Measurements from ENCODE around the gene PALLD. TPM values are rescaled to one million over a fixed set of nuclear protein-coding genes. Genes with fewer than 3 reads are reported as not detected.

The PALLD gene
- total RNA-seq, 3 donors from 2014 or later = 112 to 663 (median 150) TPM

GRCh38 chr4:168615294-168616065 lies 118.6 kb downstream of the PALLD start:
- no peak for ATAC-seq

GRCh38 chr4:168618577-168619265 lies 121.9 kb downstream of the PALLD start:
- no peak for DNase-seq

More at GRCh38 chr4:168615294-168616065, 118.6 kb downstream of the PALLD start:
- H3K4me1 ChIP-seq (ENCODE audit: low read depth) = no peaks in the 10 kb centered on the region
- intact Hi-C loops (cut with DNase I, micrococcal nuclease) = no loop called here
- no peaks in the 10 kb centered on the region for H3K9me3 ChIP-seq
- DNase-seq = no peak
- no peaks in the 10 kb centered on the region for H3K36me3 ChIP-seq (ENCODE audit: low read depth)
- TF ChIP-seq CTCF (IDR thresholded peaks at IDR 0.05) = no peak
- H3K4me3 ChIP-seq = no peak overlapping the region

DNA sequence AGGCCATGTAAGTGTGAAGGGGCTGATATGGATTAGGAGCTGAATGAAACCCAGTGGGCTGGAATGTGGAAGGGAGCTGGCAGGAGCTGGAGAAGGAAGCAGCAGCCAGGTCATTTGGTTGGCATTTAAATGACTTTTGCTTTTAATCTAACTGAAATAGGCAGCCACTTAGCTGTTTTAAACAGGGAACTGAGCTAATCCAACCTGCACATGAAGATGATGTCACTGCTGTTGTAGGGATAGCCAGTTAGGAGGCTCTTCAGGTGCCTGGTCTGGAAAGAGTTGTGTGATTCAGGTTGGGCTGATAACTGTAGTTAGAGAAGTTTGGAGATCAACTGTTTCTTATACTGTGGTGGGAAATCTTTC lies 122.4 kb downstream of the PALLD start:
- no peaks in the 10 kb centered on the region for H3K4me1 ChIP-seq (ENCODE audit: low read depth)
- TF ChIP-seq CTCF (IDR thresholded peaks at IDR 0.05) = no peak
- H3K4me3 ChIP-seq = no peak overlapping the region
- ATAC-seq = no peak
- no peak for DNase-seq
- H3K36me3 ChIP-seq (ENCODE audit: low read depth) = no peaks in the 10 kb centered on the region
- intact Hi-C loops (cut with DNase I, micrococcal nuclease) = no loop called here
- H3K9me3 ChIP-seq = no peaks in the 10 kb centered on the region

More at GRCh38 chr4:168618577-168619265, 121.9 kb downstream of the PALLD start:
- H3K4me3 ChIP-seq = no peak overlapping the region
- H3K36me3 ChIP-seq (ENCODE audit: low read depth) = no peaks in the 10 kb centered on the region
- intact Hi-C loops (cut with DNase I, micrococcal nuclease) = no loop called here
- TF ChIP-seq CTCF (IDR thresholded peaks at IDR 0.05) = no peak
- ATAC-seq = no peak
- H3K4me1 ChIP-seq (ENCODE audit: low read depth) = no peaks in the 10 kb centered on the region
- H3K9me3 ChIP-seq = no peaks in the 10 kb centered on the region

- Histone ChIP-seq H3K4me3 (no peak overlapping the region), H3K4me1 (ENCODE audit: low read depth) (no peaks in the 10 kb centered on the region), H3K9me3 (no peaks in the 10 kb centered on the region), H3K36me3 (ENCODE audit: low read depth) (no peaks in the 10 kb centered on the region)
- no peak for DNase-seq
- TF ChIP-seq CTCF (IDR thresholded peaks at IDR 0.05) = no peak
- intact Hi-C loops (cut with DNase I, micrococcal nuclease) = no loop called here
- ATAC-seq = no peak
Measured at GRCh38 chr4:168621806-168622589, 125.1 kb downstream of the PALLD start.

DNA sequence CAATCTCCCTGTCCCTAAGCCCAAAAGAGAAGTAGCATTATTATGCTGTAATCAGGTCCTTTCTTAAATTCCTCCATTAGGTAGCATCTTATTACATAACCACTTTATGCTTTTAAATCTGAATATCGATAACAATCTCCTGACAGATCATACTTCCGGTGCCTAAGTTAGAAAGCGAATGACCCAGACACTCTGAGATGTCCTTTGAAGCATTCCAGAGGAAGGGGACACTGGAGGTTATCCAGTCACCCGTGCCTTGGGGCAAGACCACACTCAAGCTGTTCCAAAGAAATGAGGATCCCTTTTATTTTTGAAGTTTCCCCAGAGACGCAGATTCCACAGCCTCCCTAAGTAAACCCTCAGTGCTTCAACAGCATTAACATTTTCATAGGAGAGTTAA lies 125.7 kb downstream of the PALLD start:
- Histone ChIP-seq H3K4me3 (no peak overlapping the region), H3K9me3 (no peaks in the 10 kb centered on the region), H3K36me3 (ENCODE audit: low read depth) (no peaks in the 10 kb centered on the region), H3K4me1 (ENCODE audit: low read depth) (no peaks in the 10 kb centered on the region)
- ATAC-seq = no peak
- DNase-seq = no peak
- TF ChIP-seq CTCF (IDR thresholded peaks at IDR 0.05) = no peak
- intact Hi-C loops (cut with DNase I, micrococcal nuclease) = no loop called here

Measured in mucosa of descending colon (tissue), 3 donors.